Measurements from ENCODE around the gene TMEM62.
"Not testable (repeated sequence)": the region's sequence is repeated elsewhere in the genome, so short reads cannot be mapped to it uniquely, and the experiment has no call there.

The TMEM62 gene

GRCh38 chr15:43184407-43185124, 51.2 kb downstream of the TMEM62 start:
- FAIRE-seq, result no peak

DNA sequence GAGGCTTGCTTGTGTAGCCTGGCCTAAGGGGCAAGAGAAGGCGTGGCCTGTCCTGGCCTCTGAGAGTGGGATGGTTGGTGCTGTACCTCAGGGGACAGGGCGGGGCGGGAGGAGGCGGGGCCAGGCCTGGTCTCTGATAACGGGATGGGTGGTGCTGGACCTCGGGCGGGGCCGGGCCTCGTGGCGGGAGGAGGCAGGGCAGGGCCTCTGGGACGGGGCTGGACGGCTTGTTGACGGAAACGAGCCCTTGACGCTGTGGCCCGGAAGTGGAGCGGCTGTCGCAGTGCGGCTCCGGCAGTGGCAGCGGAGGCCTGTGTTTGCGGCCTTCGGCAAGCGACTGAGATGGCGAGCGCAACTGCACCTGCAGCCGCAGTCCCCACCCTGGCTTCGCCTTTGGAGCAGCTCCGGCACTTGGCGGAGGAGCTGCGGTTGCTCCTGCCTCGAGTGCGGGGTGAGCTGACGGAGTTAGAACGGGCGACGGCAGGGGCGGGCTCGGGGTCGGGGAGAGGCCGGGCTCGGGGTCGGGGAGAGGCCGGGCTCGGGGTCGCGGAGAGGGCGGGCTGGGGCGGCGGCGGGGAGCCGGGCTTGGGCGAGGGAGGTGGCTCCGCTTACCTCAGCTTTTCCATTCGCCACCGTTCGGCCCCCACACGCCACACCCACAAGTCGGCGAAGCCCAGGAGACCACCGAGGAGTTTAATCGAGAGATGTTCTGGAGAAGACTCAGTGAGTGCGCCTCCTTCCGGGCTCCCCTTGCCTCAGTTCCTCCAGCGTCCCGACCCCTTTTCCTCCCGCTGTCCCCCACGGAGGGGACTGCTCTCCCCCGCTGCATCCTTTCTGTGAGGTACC, 52.0 kb downstream of the TMEM62 start, which contains the start of gene CCNDBP1:
Gene CCNDBP1 (plus strand): TSS at position 247 of the 846 bp plus-strand sequence. CDS start 96 bp downstream, at position 343.
- FAIRE-seq, result peak; percentile 68

GRCh38 chr15:43186003-43186353, 52.6 kb downstream of the TMEM62 start:
- FAIRE-seq, result no peak

- FAIRE-seq, result peak; percentile 89
Measured at GRCh38 chr15:43187544-43188155, 54.3 kb downstream of the TMEM62 start.

- FAIRE-seq, result no peak
Measured at GRCh38 chr15:43189296-43189695, 55.9 kb downstream of the TMEM62 start.

GRCh38 chr15:43190178-43190577, 56.8 kb downstream of the TMEM62 start:
- FAIRE-seq, result no peak

DNA sequence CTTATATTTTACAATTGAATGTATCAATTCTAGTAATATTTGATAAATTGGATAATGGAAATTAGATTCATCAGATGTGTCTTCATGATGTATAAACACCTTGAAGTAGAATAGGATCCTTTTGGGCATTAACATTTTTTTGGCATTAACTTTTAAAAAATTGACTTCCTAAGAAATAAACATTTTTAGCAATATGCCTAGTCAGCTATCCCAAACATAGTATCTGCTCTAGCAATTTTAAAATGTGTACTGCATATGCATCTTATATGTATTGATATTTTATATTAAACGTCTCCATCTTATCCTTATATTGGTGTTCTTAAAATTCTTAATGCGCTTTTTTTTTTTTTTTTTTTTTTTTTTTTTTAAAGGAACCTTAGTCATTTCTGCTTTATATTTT, 60.3 kb downstream of the TMEM62 start:
- FAIRE-seq, result peak; percentile 7

DNA sequence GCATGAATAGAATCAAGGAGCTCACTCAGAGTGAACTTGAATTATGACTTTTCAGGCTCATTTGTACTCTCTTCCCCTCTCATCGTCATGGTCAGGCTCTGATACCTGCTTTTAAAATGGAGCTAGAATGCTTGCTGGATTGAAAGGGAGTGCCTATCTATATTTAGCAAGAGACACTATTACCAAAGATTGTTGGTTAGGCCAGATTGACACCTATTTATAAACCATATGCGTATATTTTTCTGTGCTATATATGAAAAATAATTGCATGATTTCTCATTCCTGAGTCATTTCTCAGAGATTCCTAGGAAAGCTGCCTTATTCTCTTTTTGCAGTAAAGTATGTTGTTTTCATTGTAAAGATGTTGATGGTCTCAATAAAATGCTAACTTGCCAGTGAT, 61.4 kb downstream of the TMEM62 start:
- FAIRE-seq, result no peak

- no peak for FAIRE-seq
Measured at GRCh38 chr15:43196760-43197548, 63.6 kb downstream of the TMEM62 start.

DNA sequence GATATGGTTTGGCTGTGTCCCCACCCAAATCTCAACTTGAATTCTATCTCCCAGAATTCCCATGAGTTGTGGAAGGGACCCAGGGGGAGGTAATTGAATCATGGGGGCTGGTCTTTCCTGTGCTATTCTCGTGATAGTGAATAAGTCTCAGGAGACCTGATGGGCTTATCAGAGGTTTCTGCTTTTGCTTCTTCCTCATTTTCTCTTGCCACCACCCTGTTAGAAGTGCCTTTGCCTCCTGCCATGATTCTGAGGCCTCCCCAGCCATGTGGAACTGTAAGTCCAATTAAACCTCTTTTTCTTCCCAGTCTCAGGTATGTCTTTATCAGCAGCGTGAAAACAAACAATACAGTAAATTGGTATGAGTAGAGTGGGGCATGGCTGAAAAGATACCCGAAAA, 64.4 kb downstream of the TMEM62 start:
- not testable (repeated sequence) for FAIRE-seq

GRCh38 chr15:43198556-43198955, 65.2 kb downstream of the TMEM62 start:
- FAIRE-seq, result not testable (repeated sequence)

DNA sequence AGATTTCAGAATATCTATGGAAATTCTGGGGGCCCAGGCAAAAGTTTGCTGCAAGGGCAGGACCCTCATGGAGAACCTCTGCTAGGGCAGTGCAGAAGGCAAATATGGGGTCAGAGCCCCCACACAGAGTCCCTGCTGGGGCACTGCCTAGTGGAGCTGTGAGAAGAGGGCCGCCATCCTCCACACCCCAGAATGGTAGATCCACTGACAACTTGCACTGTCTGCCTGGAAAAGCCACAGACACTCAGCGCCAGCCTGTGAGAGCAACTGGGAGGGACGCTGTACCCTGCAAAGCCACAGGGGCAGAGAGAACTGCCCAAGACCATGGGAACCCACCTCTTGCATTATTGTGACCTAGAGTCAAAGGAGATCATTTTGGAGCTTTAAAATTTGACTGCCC, 65.6 kb downstream of the TMEM62 start:
- FAIRE-seq, result no peak

DNA sequence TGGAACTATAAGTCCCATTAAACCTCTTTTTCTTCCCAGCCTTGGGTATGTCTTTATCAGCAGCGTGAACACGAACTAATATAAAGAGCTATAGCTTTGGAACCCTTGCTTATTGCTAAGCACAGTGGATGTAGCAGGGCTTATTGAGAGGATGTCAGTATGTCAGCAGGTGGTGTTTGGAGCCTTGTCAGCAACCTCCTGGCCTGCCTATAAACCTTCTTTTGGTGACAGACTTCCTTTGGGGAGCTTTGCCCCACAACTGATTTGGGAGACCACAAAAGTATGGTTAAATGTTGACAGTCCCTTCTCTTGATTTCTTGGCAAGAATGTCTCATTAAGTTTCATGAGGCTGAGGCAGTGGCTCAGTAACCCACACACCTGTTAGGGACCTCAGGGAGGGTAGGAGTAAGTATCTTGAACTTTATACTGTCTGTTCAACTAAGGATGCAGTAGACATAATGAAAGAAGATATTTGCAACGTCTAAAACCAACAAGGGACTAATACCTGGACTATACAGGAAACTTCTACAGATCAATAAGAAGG, 66.6 kb downstream of the TMEM62 start:
- FAIRE-seq, result no peak

DNA sequence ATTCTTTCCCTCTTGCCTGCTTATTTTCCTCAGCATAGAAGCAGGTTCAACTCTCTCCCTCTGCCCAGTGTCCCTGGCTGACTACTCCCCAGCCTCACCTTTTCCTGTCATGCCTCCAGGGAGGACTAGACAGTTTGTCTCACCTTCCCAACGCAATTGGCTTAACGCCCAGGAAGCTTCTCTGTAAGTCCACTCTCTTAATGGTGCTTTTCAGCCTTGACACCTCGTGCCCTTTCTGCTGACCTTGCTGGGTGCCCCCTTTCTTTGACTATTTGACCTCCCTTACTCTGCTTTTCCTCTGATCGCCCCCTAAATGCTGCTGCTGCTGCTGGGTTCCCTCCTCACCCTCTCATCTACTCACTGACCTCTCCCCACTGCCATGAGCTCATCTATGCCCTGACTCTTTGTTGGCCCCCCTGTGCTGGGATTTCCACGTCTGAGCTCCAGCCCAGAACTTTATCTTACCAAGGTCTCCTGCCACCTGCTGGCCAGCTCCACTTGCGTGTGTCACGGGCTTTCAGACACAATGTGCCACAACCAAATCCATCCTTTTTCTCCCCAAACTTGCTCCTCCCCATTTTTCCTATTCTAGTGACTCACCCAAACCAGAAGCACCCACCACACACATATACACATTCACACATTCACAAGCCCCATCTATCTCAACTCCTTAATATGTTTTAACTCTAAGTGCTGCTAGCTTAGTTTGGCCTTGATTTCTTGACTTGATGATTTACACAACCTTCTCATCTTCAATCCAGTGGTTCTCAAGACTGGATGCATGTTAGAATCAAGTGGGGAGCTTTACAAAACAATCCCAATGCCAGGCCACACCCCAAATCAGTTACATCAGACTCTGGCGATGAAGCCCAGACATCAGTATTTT, 70.9 kb downstream of the TMEM62 start:
- no peak for FAIRE-seq

DNA sequence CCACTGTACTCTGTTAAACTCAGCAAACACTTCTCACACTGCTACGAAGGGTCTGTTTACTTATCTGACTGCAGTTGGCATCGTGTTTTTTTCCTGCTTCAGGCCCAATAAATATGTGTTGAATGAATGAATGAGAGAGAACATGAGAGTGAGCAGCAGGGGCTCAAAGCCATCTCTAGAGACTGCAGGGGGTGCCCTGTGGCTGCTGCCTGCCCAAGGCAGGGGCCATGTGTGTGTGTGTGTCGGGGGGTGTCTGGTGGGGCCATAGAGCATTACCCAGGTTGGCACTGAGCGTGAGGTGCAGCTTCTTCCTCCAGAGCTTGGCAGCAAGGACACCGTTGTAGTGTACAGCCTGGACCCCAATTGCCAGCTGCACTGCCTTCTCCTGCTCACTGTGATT, 72.7 kb downstream of the TMEM62 start:
- no peak for FAIRE-seq

DNA sequence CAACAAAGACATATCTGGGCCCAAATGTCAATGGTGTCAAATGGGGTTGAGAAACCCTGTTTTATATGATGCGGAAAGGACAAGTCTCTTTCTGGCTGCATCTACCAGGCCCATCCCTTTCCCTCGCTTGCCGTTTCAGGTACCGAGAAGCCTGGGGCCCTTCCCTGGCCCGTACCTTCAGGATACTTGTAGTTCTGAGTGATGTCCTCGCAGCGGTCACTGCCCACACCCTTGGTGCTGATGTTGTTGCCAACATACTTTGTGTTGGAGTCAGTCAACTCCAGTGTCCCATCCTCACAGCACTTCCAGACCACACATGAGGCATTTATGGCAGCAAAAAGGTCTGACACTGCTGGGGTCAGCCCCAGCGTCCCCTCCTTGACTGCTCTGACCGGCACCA, 73.6 kb downstream of the TMEM62 start:
- FAIRE-seq, result no peak

DNA sequence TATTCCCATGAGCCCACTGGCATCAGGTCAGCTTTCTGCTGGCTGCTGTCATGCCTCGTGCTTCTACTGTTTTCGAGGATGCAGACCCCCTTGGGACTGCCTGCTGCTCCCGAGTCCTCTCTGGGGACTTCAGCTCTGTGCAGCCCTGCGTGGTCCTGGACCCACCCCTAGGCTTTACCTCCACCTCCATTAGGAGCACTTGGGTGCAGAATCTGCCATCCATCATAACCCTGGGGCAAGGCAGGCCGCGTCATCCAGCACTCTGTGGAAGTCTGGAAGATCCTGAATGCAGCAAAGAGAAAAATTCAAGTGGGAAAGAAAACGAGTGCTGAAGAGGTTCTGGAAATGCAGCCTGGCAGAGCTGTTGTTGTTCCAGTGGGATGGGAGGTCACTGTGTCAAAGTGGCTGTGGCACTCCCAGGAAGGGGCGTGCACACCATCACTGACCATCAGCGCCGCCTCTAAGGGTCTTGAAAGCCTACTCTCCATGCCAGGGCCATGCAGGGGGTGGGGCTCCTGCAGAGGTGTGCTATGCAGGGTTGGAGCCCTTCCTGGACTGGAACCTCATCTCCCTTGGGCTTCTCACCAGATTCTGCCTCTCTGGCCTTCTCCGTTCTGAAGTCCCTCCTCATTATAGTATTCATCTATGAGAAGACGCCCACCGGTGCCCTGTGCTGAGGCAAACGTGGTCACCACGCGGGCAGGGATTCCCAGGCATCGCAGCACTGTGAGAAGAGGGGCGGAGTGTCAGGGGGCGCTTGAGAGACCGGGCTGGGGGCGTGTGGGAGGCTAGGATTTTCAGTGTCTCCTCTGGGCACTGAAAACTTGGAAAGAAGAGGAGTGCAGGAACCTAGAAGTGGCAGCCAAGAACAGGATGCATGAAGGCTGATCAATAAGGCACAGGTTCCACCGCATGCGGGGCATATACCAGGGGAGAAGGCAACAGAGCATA, 74.9 kb downstream of the TMEM62 start:
- FAIRE-seq, result no peak

DNA sequence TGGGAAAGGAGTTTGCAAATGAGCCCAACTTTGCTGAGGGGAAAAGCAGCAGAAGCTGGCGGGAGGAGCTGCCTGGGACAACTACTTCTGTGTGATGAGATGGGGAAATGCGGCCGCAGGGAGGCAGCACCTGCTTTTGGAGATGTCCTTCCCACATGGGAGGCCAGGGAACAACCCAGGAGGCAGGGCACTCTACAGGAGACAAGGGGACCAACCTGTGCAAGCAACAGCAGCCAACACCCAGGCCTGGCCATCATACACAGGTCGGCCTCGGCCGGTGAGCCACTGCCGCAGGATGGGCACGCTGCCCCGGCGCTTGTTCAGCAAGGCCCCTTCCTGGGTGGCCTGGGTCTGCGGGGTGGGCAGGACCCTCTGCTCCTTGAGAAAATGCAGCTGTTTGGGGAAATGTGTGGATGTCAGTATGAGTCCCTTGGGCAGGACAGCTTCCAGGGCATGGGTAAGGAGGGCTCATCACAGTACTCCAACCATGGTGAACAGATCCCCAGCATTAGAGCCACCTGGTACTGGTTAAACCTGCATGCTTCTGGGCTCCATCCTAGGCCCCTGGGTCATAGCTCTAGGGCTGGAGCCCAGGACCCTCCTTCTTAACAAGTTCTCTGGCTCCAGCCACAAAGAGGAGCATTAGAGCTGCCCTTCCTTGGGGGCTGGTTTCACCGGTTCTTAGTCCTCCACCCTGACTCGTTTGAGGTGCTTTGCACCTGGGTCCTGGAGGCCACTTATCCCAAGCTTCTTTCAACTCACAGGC, 75.9 kb downstream of the TMEM62 start:
- FAIRE-seq, result no peak

- FAIRE-seq, result no peak
Measured at GRCh38 chr15:43210172-43210745, 76.9 kb downstream of the TMEM62 start.

All from TTC549 (cell line).